ENCODE data around the gene MICAL1.

The MICAL1 gene

GRCh38 chr6:109493865-109494264 is 38.3 kb upstream of the MICAL1 start:
- Histone ChIP-seq H3K4me1 (no peaks in the 10 kb centered on the region), H3K4me3 (ENCODE audit: low read depth, low read length) (no peak overlapping the region), H3K36me3 (no peaks in the 10 kb centered on the region), H3K9me3 (no peaks in the 10 kb centered on the region), H3K27me3 (peaks cover 9% of the 10 kb centered on the region)
- TF ChIP-seq CTCF (IDR thresholded peaks at IDR 0.05; ENCODE audit: low read depth, low read length), result no peak
- no peak for DNase-seq

GRCh38 chr6:109491207-109491938 is 35.8 kb upstream of the MICAL1 start:
- Histone ChIP-seq H3K9me3 (no peaks in the 10 kb centered on the region), H3K27me3 (peaks cover 12% of the 10 kb centered on the region), H3K4me1 (no peaks in the 10 kb centered on the region), H3K4me3 (ENCODE audit: low read depth, low read length) (no peak overlapping the region), H3K36me3 (no peaks in the 10 kb centered on the region)
- DNase-seq, result no peak
- TF ChIP-seq CTCF (IDR thresholded peaks at IDR 0.05; ENCODE audit: low read depth, low read length), result no peak

DNA sequence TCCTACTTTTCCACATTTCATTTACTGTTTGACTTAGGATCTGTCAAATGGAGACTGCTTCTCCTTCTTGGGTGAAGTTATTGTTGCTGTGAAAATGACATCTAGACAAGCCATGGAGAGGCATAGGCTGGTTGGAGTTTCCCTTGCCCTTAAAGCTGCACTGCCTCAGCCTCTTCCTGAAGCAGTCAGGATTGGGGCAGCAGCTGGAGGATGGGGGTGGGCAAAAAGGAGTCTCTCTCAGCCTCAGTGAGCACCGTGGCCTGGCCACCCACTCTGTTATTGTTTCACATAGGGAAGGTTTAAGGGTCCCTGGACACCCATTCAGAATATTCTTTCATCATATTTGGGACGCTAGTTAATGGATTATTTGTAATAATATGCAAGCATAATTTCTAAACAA is 35.1 kb upstream of the MICAL1 start:
- no peak for DNase-seq
- no peaks in the 10 kb centered on the region for H3K36me3 ChIP-seq
- H3K4me3 ChIP-seq (ENCODE audit: low read depth, low read length), result no peak overlapping the region
- no peaks in the 10 kb centered on the region for H3K9me3 ChIP-seq
- H3K27me3 ChIP-seq, result peaks cover 12% of the 10 kb centered on the region
- no peak for TF ChIP-seq CTCF (IDR thresholded peaks at IDR 0.05; ENCODE audit: low read depth, low read length)
- no peaks in the 10 kb centered on the region for H3K4me1 ChIP-seq

- no peak overlapping the region for H3K4me3 ChIP-seq (ENCODE audit: low read depth, low read length)
- peaks cover 11% of the 10 kb centered on the region for H3K27me3 ChIP-seq
- no peak for DNase-seq
- H3K9me3 ChIP-seq, result no peaks in the 10 kb centered on the region
- no peak for TF ChIP-seq CTCF (IDR thresholded peaks at IDR 0.05; ENCODE audit: low read depth, low read length)
- H3K36me3 ChIP-seq, result no peaks in the 10 kb centered on the region
- H3K4me1 ChIP-seq, result no peaks in the 10 kb centered on the region
Observed at GRCh38 chr6:109488001-109488400, 32.4 kb upstream of the MICAL1 start.

DNA sequence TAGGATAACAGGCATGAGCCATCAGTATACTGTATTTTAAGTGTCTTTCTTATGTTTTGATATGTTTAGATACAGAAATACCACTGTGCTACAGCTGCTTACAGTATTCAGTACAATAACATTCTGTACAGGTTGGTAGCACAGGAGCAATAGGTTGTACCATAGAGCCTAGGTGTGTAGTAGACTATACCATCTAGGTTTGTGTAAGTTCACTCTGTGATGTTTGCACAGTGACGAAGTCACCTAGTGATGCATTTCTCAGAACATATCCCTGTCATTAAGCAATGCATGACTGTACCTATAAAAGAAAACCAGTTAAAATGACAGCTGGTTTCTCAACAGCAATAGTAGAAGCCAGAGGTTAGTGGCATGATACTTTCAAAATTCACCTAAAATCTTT is 30.5 kb upstream of the MICAL1 start:
- no peaks in the 10 kb centered on the region for H3K9me3 ChIP-seq
- H3K27me3 ChIP-seq, result peaks cover 6% of the 10 kb centered on the region; the same call in 1 of the 2 replicates
- H3K36me3 ChIP-seq, result peaks cover 14% of the 10 kb centered on the region
- no peak for TF ChIP-seq CTCF (IDR thresholded peaks at IDR 0.05; ENCODE audit: low read depth, low read length)
- no peak for DNase-seq
- H3K4me1 ChIP-seq, result peaks cover 6% of the 10 kb centered on the region; the same call in 1 of the 2 replicates
- no peak overlapping the region for H3K4me3 ChIP-seq (ENCODE audit: low read depth, low read length)

GRCh38 chr6:109485266-109485935 is 29.8 kb upstream of the MICAL1 start:
- H3K4me1 ChIP-seq, result peaks cover 6% of the 10 kb centered on the region; the same call in 1 of the 2 replicates
- peaks cover 21% of the 10 kb centered on the region for H3K36me3 ChIP-seq
- H3K4me3 ChIP-seq (ENCODE audit: low read depth, low read length), result no peak overlapping the region
- H3K27me3 ChIP-seq, result peaks cover 6% of the 10 kb centered on the region; the same call in 1 of the 2 replicates
- no peak for DNase-seq
- H3K9me3 ChIP-seq, result no peaks in the 10 kb centered on the region
- no peak for TF ChIP-seq CTCF (IDR thresholded peaks at IDR 0.05; ENCODE audit: low read depth, low read length)

Measured in BE2C (cell line).